Right ventricle myocardium superior (tissue), 1 donor: ENCODE data around the gene BORCS5. TPM values are rescaled to one million over a fixed set of nuclear protein-coding genes. Genes with fewer than 3 reads are reported as not detected.
"Not testable (repeated sequence)": the region's sequence is repeated elsewhere in the genome, so short reads cannot be mapped to it uniquely, and the experiment has no call there.

Experiments
- ATAC-seq: fragments of 200-7000 bp; cut with Tn5 transposase; one replicate; pipeline ENCODE4 v1.9.1; 2020; ENCODE audit warnings: mild to moderate bottlenecking; ENCODE audit not compliant: poor library complexity
- DNase-seq: peaks from one replicate; pipeline ENCODE4 v3.0.0-alpha.2; 2020
- intact Hi-C: fragments of 100-400 bp; cut with DNase I; formaldehyde crosslinking; loops from one replicate; pipeline ENCODE4 v1.11.2; 2022
- total RNA-seq: library from RNA; stranded (reverse); fragmentation: NEBNext Ultra II Directional; extraction: Animal tissue kit (Norgen Biotek cat#: 25700); gene quantifications from one replicate; pipeline ENCODE4 v1.2.1, GENCODE V29; 2021
- donor health status: DM: no; HTN: yes; CAD: no; lungs with severe emphysema.

Gene BORCS5
- total RNA-seq, 1 donor from 2014 or later = 7.8 TPM

- no peak for ATAC-seq
- intact Hi-C loops = no loop called here
- no peak for DNase-seq
Measured at GRCh38 chr12:12491606-12492005, 134.7 kb downstream of the BORCS5 start.

GRCh38 chr12:12492547-12492946, 135.7 kb downstream of the BORCS5 start:
- DNase-seq = no peak
- ATAC-seq = no peak
- intact Hi-C loops = no loop called here

GRCh38 chr12:12495536-12495935, 138.7 kb downstream of the BORCS5 start:
- intact Hi-C loops = no loop called here
- no peak for DNase-seq

GRCh38 chr12:12498210-12498609, 141.3 kb downstream of the BORCS5 start:
- ATAC-seq = no peak
- intact Hi-C loops = no loop called here

More at GRCh38 chr12:12495536-12495935, 138.7 kb downstream of the BORCS5 start:
- ATAC-seq = no peak

GRCh38 chr12:12499909-12500604, 143.2 kb downstream of the BORCS5 start:
- DNase-seq (no peak), ATAC-seq (no peak)
- intact Hi-C loops = no loop called here

More at GRCh38 chr12:12498210-12498609, 141.3 kb downstream of the BORCS5 start:
- no peak for DNase-seq

GRCh38 chr12:12501121-12501520, 144.2 kb downstream of the BORCS5 start:
- intact Hi-C loops = no loop called here
- ATAC-seq (no peak), DNase-seq (no peak)

GRCh38 chr12:12502130-12502814, 145.4 kb downstream of the BORCS5 start:
- DNase-seq, intact Hi-C loops: not testable (repeated sequence)

GRCh38 chr12:12502815-12503151, 145.9 kb downstream of the BORCS5 start:
- intact Hi-C loops = no loop called here
- no peak for DNase-seq
- no peak for ATAC-seq

More at GRCh38 chr12:12502130-12502814, 145.4 kb downstream of the BORCS5 start:
- ATAC-seq = not testable (repeated sequence)

GRCh38 chr12:12503384-12504078, 146.7 kb downstream of the BORCS5 start:
- ATAC-seq (no peak), DNase-seq (no peak)
- intact Hi-C loops = no loop called here

- intact Hi-C loops = loop anchor here (5.0 kb wide), 1 partner anchor 56 kb away; the partner anchor contains the start of gene DUSP16
- ATAC-seq (peak; percentile 79), DNase-seq (no peak)
Measured at GRCh38 chr12:12505544-12506495, 148.9 kb downstream of the BORCS5 start.

GRCh38 chr12:12506496-12506890, 149.6 kb downstream of the BORCS5 start:
- DNase-seq (no peak), ATAC-seq (peak; percentile 75)
- intact Hi-C loops = loop anchor here (5.0 kb wide), 1 partner anchor 56 kb away; the partner anchor contains the start of gene DUSP16

- DNase-seq (no peak), ATAC-seq (no peak)
- intact Hi-C loops = loop anchor here (5.0 kb wide), 1 partner anchor 55 kb away; the partner anchor contains the start of gene DUSP16
Measured at GRCh38 chr12:12507121-12507520, 150.2 kb downstream of the BORCS5 start.

GRCh38 chr12:12508612-12509011, 151.7 kb downstream of the BORCS5 start:
- ATAC-seq = no peak
- intact Hi-C loops = loop anchor here (5.0 kb wide), 1 partner anchor 54 kb away; the partner anchor contains the start of gene DUSP16
- DNase-seq = no peak

GRCh38 chr12:12510141-12510540, 153.3 kb downstream of the BORCS5 start:
- ATAC-seq = no peak
- intact Hi-C loops = no loop called here
- DNase-seq = no peak

GRCh38 chr12:12510551-12510950, 153.7 kb downstream of the BORCS5 start:
- no peak for ATAC-seq
- DNase-seq = no peak
- intact Hi-C loops = no loop called here

- ATAC-seq = no peak
- intact Hi-C loops = no loop called here
- no peak for DNase-seq
Measured at GRCh38 chr12:12511021-12511783, 154.3 kb downstream of the BORCS5 start.

GRCh38 chr12:12511895-12512711, 155.2 kb downstream of the BORCS5 start:
- ATAC-seq (no peak), DNase-seq (no peak)
- intact Hi-C loops = no loop called here
